Endometrium (tissue), 2 donors: ENCODE results near the gene SOD3.

Experiments used
- FAIRE-seq: peaks from 2 replicates; lab custom pipeline; 2012; peaks lifted over from hg19 to GRCh38; lab: Jason Lieb, UNC
- donor health status: control.
- donor health status: control.

SOD3 gene

GRCh38 chr4:24801136-24801855, 5.9 kb downstream of the SOD3 start:
- no peak for FAIRE-seq

GRCh38 chr4:24802648-24803047, 7.3 kb downstream of the SOD3 start:
- no peak for FAIRE-seq

DNA sequence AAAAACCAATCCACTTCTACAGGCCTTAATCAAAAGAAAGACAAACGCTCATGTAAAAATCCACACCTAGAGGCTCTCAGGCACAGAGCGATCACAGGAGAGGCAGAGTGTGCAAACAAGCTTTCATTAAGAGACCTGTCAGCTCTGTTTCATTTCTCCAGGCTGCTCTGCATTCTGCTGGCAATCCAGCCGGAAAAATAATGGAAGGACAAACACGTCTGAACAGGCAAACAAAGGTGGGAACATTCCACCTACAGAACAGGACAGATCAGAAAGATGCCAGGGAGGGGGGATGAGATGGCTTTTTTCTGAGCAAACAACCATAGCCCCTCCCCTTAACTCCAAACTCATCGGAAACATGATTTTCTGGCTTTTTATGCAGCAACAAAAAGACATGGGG, 9.7 kb downstream of the SOD3 start:
- FAIRE-seq, result no peak

DNA sequence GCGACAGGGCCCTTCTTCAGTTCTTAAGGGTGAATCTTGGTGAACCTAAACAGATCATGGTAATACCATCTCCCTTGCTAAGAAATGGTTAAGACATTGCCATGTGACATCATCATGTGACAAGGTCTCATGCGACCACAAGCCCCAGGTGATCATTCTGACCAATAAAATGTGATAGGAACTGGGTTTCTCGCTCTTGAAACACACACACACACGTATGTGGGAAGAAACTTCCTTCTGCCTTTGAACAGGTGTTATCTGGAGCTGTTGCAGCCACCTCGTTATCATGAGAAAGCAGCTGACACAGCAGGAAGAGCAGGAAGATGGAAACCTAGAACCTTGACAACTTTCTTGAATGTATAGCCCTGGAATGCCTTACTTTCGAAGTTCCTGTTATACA, 10.2 kb downstream of the SOD3 start:
- FAIRE-seq, result no peak

- FAIRE-seq, result no peak
Measured at GRCh38 chr4:24806206-24806990, 11.0 kb downstream of the SOD3 start.

DNA sequence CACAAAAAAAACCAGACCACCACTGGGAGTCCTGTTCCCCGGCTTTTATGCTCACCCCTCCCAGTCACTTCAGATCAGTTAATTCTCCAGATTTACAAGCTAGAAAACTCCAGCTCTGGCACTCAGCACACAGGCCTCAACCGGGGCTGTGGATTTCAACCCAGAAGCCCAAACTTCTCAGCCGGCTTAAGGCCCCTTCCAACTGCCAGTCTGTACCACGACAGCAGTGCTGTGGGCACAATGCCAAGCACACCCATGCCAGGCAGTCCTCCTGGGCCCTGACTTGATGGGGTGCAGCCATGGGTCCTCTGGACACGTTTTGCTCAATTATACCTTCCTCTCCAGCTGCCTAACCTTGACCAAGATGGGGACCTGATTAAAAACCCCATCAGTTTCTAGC, 12.2 kb downstream of the SOD3 start:
- no peak for FAIRE-seq

DNA sequence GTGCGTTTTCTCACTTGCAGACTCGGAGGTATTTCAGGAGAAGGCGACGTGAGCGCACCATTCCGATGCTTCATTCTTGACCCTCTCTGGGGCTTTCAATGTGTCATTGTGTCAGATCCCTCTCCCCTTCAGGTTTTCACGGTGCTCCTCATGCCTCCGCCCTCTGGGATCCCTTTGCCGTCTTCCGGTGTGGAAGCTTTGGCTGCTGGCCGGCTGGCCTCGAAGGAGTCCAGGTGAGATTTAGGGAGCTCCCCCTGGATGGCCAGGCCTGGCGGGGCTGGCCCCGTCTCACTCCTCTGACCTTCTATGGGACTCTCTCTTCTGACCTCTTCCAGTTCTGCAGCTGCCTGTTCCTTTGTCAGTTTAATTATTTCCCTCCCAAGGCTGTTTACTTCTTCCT, 12.9 kb downstream of the SOD3 start:
- no peak for FAIRE-seq

DNA sequence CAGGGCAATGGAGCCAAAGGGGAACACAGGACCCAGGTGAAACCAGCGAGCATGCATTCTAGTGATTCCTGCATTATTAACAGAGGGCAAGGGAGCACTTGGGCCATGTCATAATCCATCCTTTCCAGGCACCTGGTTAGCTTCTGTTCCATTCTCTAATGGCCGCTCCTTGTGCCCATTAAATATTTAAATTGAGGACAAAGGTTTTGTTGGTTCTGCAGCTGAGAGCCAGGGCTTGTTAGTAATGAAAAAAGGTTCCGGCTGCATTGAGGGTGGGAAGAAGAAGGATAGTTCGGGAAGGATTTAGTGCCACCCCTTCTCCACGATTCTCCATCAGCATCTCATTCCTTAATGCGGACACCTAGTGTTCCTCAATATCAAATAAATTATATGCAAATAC, 13.6 kb downstream of the SOD3 start:
- FAIRE-seq, result no peak

- FAIRE-seq, result no peak
Measured at GRCh38 chr4:24809376-24809775, 14.0 kb downstream of the SOD3 start.

DNA sequence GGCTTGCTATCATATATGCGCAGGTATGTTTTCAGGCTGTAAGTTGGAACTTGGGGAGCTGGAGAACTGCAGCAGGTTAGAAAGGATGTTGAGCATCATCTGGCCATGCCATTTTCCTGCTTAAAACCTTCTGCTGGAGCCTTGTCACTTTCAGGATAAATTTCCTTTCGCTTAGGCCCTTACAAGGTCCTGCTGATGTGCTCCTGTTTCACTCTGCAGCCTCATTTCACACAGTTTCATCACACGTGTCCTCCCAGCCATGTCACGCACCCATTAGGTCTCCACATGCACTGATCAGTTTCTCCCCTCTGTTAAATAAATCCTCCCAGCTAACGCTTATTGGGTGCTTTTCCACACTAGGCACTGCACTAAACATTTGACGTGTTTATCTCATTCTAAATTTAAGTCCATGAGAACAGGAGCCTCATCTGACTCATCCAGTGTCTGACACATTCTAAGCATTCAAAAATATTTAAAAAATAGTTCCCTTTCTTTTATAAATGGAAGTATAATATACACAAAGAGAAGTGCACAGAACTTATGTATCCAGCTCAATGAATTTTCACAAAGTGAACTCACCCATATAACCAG, 14.5 kb downstream of the SOD3 start:
- no peak for FAIRE-seq

DNA sequence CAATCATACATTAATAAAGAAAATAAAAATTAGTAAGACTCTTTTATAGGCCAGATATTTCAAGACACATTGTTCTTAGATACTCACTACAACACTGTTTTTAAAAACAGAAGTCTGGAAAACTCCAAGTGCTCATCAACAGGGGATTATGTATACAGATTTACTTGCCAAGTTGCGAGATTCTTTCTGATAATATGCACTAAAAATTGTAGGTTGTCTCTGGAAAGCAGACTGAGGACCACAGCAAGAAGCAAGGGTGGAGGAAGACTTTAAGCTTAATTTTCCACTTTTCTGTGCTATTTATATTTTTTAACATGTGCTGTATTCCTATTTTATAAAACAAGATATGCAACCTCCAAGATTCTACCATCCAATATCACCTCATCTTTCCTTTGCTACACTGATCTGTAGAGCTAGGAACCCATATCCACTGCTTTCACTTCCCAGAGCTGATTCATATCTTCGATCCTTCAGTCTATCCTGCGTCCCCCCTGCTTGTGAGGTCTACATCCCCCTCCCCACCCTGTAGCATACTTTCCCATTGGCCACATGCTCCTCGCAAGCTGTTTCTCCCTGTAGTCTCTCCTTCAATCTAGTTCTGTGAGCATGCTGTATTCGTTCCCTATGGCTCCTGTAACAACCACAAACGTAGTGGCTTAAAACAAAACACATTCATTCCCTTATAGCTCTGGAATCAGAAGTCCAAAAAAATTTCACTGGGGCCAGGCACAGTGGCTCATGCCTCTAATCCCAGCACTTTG, 15.7 kb downstream of the SOD3 start:
- FAIRE-seq, result no peak

- FAIRE-seq, result no peak
Measured at GRCh38 chr4:24813732-24814131, 18.4 kb downstream of the SOD3 start.

- FAIRE-seq, result no peak
Measured at GRCh38 chr4:24816797-24817196, 21.4 kb downstream of the SOD3 start.

- no peak for FAIRE-seq
Measured at GRCh38 chr4:24820541-24820940, 25.2 kb downstream of the SOD3 start.

DNA sequence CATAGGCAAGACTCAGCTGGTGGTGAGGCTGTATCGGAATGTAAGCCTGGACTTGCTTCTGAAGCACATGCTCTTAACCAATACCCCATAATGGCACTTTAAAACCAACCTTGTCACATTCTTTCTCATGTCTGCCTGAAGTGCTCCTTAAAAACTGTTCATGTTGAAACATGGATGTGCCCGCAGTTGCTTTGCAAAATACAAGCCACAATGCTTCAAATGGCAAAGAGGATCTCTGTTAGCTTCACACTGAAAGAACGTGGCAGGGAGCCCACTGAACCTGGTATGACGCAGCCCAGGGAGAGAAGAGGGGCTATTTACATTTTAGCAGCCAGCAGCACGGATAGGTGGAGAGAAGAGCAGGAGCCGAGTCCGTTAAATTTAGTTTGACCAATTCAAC, 29.3 kb downstream of the SOD3 start:
- no peak for FAIRE-seq

- FAIRE-seq, result no peak
Measured at GRCh38 chr4:24831637-24832036, 36.3 kb downstream of the SOD3 start.

- no peak for FAIRE-seq
Measured at GRCh38 chr4:24835696-24836095, 40.3 kb downstream of the SOD3 start.

DNA sequence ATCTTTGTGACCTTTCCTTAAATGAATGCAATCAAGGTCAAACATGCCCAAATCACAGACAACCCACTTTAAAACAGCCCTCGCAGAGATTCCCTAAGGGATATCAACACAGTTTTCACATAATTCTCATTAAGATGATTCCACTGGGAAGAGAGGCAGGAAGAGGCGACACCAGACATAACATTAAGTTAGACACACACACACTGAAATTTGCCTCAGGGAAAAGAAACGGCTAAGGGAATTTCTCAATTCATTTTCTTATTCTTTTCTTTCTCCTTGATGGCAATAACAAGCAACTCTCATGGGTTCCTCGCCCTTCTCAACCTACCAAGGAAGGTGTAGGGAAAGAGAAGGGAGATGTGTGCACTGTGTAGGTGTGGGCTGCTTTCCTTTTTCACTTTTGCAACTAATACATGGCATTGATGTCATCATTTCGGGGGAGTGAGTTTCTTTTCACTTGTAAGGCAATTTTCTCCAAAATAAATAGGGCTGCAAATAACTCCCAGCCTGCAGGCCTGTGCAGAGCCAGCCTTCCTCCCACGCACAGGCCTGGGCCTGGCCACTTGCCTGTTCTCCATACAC, 41.4 kb downstream of the SOD3 start:
- no peak for FAIRE-seq

- FAIRE-seq, result no peak
Measured at GRCh38 chr4:24837336-24837735, 42.0 kb downstream of the SOD3 start.

GRCh38 chr4:24837781-24838180, 42.4 kb downstream of the SOD3 start:
- FAIRE-seq, result no peak

- FAIRE-seq, result no peak
Measured at GRCh38 chr4:24840362-24840761, 45.0 kb downstream of the SOD3 start.

GRCh38 chr4:24840826-24841543, 45.6 kb downstream of the SOD3 start:
- no peak for FAIRE-seq
